NT2/D1 (cell line): ENCODE data around the gene COL1A1.

Source experiments
- SUZ12 ChIP-seq: IDR thresholded peaks from 2 replicates; pipeline ENCODE4 v1.6.1; 2011; ENCODE audit not compliant: insufficient read length, insufficient read depth; ENCODE audit errors: extremely low read depth
- ZNF274 ChIP-seq: IDR thresholded peaks from 2 replicates; pipeline ENCODE4 v1.6.1; 2011; ENCODE audit warnings: mild to moderate bottlenecking, low read depth, low read length

DNA sequence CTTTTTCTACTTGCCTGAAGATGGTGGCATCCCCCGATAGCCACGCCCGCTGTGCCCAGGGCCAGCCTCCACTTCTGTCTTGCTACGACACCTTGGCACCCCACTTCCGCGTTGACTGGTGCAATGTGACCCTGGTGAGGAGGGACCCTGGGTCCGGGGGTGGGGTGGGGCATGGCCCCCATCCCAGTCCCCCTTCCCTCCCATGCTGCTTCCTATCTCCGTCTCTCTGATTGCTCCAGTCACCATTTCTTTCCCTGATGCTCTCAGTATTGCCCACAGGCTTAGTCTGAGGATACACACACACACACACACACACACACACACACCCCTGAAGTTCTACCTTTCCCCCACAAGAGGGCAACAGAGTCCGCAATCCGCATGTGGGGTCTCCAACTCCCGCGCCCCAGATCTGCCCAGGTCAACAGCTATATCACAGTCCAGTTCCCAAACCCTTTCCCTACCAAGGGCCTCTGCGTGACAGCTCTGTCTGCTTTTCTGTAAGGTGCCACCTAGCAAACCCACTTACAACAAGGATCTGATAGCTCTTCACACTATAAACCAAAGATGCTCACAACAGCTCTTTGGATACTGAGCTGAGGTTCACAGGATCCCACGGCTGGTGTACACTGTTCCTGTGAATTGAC lies 32.2 kb downstream of the COL1A1 start:
- TF ChIP-seq SUZ12 (no peak), ZNF274 (no peak)
